HG03064 (cell line): ENCODE results near the gene RGS3.
"Not testable (repeated sequence)": the region's sequence is repeated elsewhere in the genome, so short reads cannot be mapped to it uniquely, and the experiment has no call there.

Experiments used
- ATAC-seq: cut with Tn5 transposase; IDR thresholded peaks from one replicate; pipeline ENCODE4 v1.9.1; 2021; ENCODE audit warnings: low read depth; ENCODE audit not compliant: unreplicated experiment

The RGS3 gene

DNA sequence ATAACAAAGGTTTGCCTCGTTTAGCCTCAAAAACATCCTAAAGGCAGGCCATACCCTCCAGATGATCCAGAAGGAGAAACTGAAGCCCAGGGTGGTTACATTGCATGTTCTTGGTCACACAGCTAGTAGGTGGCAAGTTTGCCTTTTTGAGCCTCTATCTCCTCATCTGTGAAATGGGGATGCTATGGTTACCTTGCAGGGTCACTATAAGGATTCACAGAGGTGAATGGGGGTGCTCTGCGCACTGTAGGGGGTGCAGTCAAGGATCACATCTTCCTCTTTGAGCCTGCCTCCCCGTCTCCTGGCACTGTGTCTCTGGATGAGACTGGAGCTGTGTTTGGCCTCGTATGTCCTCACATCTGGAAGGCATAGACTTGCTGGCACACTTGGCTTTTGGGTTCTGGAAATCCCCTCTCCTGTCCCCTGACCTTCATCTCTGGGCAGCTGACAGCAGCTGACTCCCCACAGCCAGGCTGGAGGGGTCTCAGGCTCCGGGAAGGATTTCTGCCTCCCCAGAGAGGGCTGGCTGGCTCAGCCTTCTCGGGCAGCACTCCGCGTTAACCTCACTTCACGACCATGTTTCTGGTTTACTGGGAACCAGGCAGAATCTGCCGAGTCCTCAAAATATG lies 167.7 kb downstream of the RGS3 start:
- ATAC-seq: no peak

DNA sequence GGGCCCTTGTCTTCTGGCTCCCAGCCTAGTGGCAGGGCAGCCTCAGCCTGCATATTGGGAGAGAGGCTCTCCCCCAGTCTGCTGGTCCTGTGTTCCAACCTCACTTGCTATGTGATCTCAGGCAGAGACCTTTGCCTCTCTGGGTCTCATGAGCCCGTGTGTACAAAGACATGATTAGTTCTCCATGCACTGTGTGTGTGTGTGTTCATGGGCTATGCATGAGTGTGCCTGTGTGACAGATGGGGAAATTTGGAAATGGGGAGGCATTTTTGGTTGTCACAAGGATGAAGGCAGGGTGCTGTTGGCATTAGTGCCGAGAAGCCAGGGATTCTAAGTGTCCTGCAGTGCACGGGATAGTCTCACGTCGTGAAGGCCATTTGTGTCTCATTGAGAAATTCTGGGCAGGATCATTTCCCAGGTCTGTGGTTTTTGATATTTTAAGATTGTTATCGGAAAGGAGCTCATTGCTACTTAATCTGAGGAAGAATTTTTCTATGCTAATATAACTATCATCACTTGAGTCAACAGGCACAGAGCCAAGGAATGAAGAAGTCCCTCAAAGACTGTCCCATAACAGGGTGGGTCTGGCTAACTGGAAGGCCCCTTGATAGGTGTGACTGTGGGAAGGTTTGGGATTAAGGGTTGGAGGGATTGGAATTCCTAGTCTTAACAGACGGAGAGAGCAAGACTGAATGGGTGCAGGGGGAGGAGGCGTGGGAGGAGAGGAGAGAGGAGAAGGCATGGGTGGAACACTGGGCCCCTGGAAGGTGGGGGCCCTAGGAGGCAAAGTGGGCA lies 168.5 kb downstream of the RGS3 start:
- ATAC-seq: no peak

DNA sequence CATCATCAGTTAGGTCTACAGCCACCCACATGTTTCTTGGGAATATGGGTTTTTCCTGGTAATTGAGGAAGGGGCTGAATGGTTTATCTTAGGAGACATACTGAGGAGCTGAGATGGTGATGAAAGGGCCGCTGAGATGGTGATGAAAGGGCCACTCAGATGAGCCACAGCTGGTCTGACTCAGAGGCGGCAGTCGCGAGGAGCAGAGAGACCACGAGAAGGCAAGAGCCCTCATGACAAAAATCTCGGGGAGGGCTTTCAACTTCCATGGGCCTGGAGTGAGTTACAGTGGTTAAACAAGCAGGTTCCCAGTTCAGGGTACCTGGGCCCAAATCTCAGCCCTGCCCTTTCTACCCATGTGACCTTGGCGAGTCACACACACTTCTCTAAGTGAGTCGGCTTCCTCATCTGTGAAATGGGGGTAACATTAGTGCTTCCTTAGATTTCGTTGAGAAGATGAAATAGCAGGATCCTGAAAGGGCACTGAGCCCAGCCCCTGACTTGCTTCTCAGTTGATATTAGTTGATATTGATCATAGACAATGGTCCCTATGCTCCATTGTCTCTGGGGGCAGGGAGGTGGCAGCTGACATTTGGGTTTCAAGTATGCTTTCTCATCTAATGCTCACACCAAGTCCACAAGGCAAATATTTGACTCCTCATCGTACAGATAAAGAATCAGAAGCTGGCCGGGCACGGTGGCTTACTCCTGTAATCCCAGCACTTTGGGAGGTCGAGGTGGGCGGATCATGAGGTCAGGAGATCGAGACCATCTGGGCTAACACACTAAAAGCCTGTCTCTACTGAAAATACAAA lies 169.5 kb downstream of the RGS3 start:
- ATAC-seq: no peak

DNA sequence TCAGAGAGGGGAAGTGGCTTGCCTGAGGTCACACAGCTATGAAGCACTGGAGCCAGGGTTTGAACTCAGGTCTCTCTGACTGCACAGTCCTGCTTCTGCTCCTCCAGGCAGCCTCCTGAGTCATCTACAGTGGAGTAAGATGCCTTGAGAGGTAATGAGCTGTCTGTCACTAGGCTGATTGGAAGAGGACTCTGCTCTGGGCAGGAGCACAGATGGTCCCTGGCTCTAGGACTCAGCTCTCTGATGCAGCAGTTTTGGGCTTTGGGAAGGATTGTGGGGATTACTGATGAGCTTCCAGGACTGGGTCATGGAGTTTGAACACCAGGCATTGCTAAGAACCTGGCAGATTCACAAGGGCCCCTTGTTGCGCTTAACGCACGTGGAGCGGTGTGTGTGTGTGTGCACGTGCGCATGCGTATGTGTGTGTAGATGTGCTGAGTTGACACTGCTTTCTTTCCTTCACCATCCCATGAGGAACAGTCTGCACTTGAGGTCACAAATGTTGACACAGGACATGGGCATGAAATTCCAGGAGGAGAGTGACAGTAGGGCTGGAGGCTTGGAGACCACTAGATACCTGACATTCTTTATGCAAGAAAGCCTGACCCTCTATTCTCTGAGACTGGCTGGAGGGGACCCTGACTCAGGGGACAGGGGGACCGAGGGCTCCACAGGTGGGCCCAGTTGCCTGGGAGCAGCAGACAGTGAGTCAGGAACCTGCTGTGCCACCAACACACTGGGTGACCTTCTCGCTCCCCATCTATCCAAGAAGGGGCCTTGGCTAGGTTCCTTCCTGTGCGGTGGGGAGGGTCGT lies 170.5 kb downstream of the RGS3 start:
- no peak for ATAC-seq

DNA sequence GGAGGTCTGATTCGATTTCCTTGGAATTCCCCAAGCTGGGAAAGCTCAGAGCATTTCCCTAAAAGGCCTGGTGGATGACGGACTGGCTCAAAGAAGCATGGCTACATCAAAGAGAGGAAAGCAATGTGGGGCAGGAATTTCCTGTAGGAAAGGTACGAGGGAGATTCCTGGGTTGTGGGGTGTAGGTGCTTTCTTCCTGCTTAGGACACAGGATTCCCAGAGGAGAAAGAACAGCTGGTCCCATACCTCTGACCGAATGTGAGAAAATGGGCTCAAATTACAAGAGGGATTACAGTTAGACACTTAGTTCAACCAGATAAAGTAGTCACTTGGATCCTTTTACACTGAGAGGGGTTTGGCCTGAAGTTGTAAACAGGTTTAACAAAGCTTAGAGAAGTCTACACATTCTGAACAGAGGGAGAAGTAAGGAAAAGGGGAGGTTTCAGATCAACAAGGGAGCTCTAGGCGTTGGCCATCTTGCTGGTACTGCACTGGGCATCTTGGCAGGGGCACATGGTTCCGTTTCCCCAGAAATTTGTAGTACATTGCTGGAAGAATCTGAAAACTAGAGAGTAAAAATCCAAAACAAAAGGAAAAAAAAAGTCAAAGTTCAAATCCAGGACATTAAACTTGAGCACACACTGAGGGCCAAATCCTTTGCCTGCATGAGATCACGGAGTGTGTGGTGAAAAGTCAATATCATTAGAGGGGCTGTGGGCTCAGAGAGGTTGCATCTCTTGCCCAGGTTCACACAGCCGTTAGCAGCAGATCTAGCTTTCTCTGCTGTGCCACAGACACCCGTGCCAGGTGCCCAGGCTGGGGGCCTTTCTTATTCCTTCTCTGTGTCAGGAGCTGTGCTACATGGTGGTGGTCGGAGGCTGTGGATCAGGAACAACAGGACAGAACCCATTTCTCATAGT lies 171.3 kb downstream of the RGS3 start:
- no peak for ATAC-seq

DNA sequence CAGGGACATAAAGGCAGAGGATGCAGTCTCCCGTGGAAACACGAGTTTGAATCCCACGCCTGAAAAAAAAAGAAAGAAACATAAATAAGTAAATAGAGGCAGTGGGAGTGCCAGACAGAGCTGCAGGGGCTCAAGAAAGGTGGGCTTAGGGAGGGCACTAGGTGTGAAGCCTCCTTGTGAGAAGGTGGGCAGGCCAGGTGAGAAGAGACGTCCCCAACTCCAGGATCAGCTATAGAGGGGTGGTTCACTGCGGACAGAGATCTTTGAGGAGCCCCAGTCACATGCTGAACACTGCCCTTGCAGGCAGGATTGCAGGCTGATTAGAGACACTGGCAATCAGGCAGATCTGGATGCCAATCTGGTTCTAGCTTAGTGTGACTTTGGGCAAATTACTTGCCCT lies 172.1 kb downstream of the RGS3 start:
- ATAC-seq: no peak

DNA sequence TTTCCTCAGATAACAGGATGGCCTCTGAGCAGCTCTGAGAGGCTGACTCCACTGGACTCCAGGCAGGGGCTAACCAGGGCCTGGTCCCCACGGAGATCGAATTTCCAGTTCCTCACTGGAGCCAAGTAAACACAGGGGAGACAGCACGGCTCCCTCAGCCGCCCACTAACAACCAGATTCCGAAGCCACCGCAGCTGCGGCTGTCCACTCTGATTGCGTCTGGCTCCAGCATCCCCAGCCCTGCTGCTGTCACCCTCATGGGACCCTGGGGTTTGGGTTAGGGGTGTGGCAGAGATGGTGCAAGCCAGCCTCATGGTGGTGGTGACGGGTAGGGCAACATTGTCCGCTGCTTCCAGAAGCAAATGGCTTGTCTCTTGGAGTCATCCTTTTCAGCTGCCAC lies 172.6 kb downstream of the RGS3 start:
- no peak for ATAC-seq

DNA sequence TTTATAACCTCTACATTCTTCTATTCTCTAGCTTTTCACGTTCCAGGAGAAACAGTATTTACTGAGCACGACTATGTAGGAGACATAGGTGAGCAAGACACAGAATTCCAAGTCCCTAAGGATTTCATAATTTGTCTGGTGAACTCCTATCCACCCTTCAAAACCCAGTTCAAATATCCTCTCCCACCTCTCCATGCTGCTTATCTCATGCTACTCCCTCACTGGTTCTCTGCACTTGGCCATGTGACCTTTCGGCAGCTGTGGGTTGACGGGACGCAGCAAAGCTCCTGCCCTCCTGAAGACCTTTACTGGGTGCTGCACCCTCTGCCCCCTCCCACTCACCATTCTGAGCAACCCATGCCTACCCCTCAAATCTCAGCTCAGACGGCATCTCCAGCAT lies 173.2 kb downstream of the RGS3 start:
- ATAC-seq: no peak

DNA sequence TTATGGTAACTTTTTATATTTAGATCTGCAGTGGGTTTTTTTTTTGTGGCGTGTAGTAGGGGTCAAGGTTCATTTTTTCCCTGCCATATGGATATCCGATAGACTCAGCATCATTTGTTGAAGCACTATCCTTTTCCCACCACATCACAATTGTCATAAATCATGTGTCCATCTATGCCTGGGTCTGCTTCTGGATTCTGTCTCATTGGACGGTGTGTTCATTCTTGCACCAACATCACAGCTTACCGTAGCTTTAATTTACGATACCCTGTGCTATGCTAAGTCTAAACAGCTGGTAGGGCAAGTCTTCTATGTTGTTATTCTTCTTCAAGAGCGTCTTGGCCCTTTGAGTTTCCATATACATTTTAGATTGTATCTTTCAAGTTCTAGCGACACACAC lies 175.0 kb downstream of the RGS3 start:
- no peak for ATAC-seq

DNA sequence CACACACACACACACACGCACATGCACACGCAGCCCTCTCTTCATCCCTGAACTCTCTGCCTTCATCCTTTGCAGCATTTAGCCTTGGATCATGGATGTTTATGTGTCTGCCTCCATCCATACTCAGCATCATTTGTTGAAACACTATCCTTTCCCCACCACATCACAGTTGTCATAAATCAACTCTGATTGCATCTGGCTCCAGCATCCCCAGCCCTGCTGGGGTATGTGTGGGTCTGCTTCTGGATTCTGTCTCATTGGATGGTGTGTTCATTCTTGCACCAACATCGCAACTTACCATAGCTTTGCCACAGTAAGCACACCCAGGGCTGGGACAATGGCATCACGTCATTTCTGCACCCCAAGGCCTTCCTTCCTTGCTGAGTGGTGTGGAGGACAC lies 175.4 kb downstream of the RGS3 start:
- no peak for ATAC-seq

DNA sequence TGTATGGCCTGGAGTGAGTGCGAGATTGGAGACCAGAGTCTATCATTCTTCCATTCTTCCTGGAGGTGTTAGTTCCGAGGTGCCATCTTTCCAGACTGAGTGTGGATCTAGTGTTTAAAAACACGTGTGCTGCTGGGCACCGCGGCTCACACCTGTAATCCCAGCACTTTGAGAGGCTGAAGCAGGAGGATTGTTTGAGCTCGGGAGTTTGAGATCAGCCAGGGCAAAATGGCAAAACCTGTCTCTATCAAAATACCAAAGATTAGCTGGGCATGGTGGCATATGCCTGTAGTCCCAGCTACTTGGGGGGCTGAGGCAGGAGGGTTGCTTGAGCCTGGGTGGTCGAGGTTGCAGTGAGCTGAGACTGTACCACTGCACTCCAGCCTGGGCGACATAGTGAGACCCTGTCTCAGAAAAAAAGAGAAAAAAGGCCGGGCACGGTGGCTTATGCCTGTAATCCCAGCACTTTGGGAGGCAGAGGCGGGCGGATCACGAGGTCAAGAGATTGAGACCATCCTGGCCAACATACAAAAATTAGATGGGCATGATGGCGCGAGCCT lies 176.0 kb downstream of the RGS3 start:
- not testable (repeated sequence) for ATAC-seq

DNA sequence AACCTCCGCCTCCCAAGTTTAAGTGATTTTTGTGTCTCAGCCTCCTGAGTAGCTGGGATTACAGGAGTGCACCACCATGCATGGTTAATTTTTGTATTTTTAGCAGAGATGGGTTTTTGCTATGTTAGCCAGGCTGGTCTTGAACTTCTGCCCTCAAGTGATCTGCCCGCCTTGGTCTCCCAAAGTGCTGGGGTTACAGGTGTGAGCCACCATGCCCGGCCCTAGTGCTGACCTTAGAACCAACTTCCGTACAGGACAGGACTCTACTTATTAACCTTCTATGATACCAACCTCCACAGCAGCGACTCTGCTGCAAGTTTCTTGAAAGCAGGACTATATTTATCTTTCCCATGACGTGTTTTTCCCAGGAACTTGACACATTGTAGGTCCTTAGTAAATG lies 176.9 kb downstream of the RGS3 start:
- no peak for ATAC-seq

DNA sequence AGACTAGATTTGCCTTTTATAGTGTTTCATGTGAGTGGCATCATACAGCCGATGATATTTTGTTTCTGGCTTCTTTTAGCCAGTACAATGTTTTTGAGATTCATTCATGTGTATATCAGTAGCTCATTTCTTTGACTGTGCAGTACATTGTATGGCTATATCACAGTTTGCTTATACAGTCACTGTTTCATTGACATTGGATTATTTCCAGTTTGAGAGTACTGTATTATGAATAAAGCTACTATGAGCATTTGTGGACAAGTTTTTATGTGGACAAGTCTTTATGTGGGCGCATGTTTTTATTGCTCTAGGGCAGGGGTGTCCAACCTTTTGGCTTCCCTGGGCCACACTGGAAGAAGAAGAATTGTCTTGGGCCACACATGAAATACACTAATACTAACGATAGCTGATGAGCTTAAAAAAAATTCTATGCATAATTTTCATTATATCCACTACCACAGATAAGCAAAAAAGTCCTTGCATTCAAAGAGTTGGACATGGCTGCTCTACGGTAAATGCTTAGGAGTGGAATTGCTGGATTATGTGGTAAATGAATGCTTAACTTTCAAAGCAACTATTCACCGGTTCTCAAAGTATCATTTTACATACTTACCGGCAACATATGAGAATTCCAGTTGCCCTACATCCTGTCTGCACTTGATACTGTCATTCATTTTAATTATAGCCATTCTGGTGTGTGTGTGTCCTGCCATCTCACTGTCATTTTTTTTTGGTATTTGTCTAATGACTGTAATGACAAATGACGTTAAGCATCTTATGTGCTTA lies 177.8 kb downstream of the RGS3 start:
- ATAC-seq: no peak

DNA sequence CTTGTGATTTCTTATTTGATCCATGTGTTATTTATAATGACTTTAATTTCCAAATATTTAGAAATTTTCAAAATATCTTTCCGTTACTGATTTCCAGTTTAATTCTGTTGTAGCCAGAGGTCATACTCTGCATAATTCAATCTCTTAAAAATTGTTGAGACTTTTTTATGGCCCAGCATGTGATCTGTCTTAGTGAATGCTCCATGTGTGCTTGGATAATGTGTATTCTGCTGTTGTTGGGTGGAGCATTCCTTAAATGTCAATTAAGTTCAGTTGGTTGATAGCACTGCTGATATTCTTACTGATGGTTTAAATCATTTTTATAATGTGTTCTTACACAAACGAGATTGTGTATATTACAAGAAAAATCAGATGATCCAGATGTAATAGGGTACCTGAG lies 180.8 kb downstream of the RGS3 start:
- no peak for ATAC-seq

DNA sequence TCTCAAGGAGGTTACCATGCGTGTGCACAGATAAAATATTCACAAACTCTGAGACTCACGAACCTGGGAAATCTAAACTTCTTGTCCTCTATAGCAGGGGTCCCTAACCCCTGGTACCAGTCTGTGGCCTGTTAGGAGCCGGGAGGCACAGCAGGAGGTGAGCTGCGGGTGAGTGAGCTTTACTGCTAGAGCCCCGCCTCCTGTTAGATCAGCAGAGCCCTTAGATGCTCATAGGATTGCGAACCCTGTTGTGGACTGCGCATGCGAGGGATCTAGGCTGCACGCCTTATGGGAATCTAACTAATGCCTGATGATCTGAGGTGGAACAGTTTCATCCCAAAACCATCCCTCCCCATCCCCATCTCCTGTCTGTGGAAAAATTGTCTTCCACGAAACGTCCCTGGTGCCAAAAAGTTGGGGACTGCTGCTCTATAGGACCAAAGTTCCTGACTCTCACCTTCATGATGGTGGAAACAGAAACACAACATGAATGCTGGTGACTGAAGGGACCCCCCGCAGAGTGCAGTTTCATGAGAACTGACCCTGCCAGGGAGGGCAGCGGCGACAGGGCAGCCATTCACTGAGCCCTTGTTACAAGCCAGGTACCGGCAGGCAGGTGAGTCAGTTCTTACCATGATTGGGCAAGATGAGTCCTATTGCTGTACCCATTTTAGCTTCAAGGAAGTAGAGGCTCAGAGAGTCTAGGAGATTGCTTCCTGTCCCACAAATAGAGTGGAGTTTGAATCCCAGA lies 181.9 kb downstream of the RGS3 start:
- no peak for ATAC-seq

DNA sequence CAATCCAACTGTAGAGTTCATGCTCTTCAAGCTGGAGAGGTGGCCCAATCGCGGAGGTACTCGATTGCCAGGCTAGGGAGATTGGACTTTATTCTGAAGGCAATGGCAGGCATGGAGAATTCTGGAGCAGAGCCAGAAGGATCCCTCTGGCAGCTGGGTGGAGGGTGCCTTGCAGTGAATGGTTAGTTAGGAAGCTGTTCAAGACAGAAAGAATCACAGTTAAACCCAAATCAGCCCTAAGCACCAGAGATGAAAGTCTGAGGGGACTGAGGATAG lies 182.4 kb downstream of the RGS3 start:
- no peak for ATAC-seq

DNA sequence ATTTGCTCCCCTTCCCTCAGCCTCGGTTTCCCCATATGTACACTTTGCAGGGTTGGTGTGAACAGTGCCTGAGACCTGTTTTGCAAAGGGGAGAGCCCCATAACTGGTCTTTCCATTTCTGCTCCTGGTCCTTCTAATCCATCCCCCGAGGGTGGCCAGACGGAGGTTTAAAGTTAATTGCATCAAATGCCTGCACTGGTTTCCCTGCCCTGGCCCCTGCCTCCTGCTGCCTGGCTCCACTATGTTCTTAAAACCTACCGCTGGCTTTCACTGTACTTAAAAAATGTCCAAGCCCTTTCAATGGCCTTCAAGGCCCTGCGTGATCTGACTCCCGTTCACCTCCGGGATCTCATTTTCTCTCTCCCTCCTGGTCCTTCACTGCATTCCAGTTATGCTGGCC lies 183.0 kb downstream of the RGS3 start:
- no peak for ATAC-seq
